ENCODE data around the gene CCDC187.

GRCh38 chr9:136309806-136310220 lies 5.9 kb upstream of the CCDC187 start:
- no peak for TF ChIP-seq CTCF (IDR thresholded peaks at IDR 0.05; ENCODE audit: low read depth, low read length, poor library complexity, severe bottlenecking)
- TF ChIP-seq EZH2phosphoT487 (IDR thresholded peaks at IDR 0.05; ENCODE audit: borderline replicate concordance, low read length) = no peak
